Spleen (tissue), 11 donors: ENCODE measurements around the gene VANGL2. TPM values are rescaled to one million over a fixed set of nuclear protein-coding genes. Genes with fewer than 3 reads are reported as not detected.

Experiments used
- DNase-seq: peaks from one replicate; pipeline ENCODE4 v3.0.0-alpha.2; 2020
- H3K27ac ChIP-seq, 8 donors: fragments of 200-600 bp; sonication (generic) in 7 of 8; 1 replicate in 4 of 8; 2 replicates in 4 of 8; pipeline versions ENCODE4 v1.5.0 to v1.8.0; 2016 to 2021; ENCODE audit warnings: inconsistent platforms in 4 of 8, mild to moderate bottlenecking in 4 of 8, moderate library complexity in 1 of 8
- H3K27me3 ChIP-seq, 7 donors: fragments of 200-600 bp; sonication (generic) in 6 of 7; replicated peaks in 1 of 7; 1 replicate in 4 of 7; 2 replicates in 3 of 7; pipeline versions ENCODE4 v1.5.0 to v1.8.0; 2016 to 2021; ENCODE audit warnings: inconsistent platforms in 3 of 7, mild to moderate bottlenecking in 1 of 7
- H3K36me3 ChIP-seq, 6 donors: fragments of 200-600 bp; sonication (generic) in 5 of 6; 1 replicate in 4 of 6; 2 replicates in 2 of 6; pipeline versions ENCODE4 v1.5.0 to v1.8.0; 2016 to 2021; ENCODE audit warnings: inconsistent platforms in 2 of 6
- H3K4me1 ChIP-seq, 6 donors: fragments of 200-600 bp; sonication (generic) in 5 of 6; 1 replicate in 3 of 6; 2 replicates in 3 of 6; pipeline versions ENCODE4 v1.5.0 to v1.8.0; 2016 to 2021; ENCODE audit warnings: inconsistent platforms in 3 of 6
- H3K4me3 ChIP-seq, 8 donors: fragments of 200-600 bp; sonication (generic) in 7 of 8; 1 replicate in 4 of 8; 2 replicates in 4 of 8; pipeline versions ENCODE4 v1.5.0 to v1.8.0; 2016 to 2021; ENCODE audit warnings: inconsistent platforms in 4 of 8, mild to moderate bottlenecking in 4 of 8, moderate library complexity in 2 of 8
- H3K9me3 ChIP-seq, 8 donors: fragments of 200-600 bp; sonication (generic) in 7 of 8; 1 replicate in 4 of 8; 2 replicates in 4 of 8; pipeline versions ENCODE4 v1.5.0 to v1.8.0; 2016 to 2021; ENCODE audit warnings: inconsistent platforms in 4 of 8
- CTCF ChIP-seq, 11 experiments: fragments of 200-600 bp in 7 of 11; fragments of 450-650 bp in 4 of 11; sonication (generic) in 4 of 11; IDR thresholded peaks in 8 of 11; conservative IDR thresholded peaks in 3 of 11; 1 replicate in 7 of 11; 2 replicates in 4 of 11; pipeline versions ENCODE4 v1.4.0 to v1.8.0; 2016 to 2021; ENCODE audit warnings: antibody characterized with exemption in 11 of 11, inconsistent platforms in 4 of 11, mild to moderate bottlenecking in 1 of 11
- POLR2A ChIP-seq, 3 donors: fragments of 450-650 bp; IDR thresholded peaks; one replicate each; pipeline ENCODE4 v1.5.1; 2017; ENCODE audit warnings: antibody characterized with exemption in 3 of 3, mild to moderate bottlenecking in 1 of 3
- POLR2AphosphoS5 ChIP-seq, 3 donors: sonication (generic); formaldehyde crosslinking; IDR thresholded peaks; one replicate each; pipeline ENCODE4 v1.5.1; 2017; ENCODE audit warnings: antibody characterized with exemption in 3 of 3
- WGBS, 5 donors: extraction: QIAGEN DNeasy Blood & Tissue Kit in 3 of 5; methylation state at CpG; one replicate each; pipeline versions ENCODE4 v1.1.5 to v1.1.7; 2013 to 2018; 5-methylcytosine and 5-hydroxymethylcytosine counted together
- intact Hi-C: fragments of 100-400 bp; cut with DNase I; formaldehyde crosslinking; loops from one replicate; pipeline ENCODE4 v1.15.0; 2023; ENCODE audit warnings: low total_unique reads
- polyA plus RNA-seq, 3 donors: library from polyadenylated mRNA; stranded (reverse); fragments of 200-250 nt; gene quantifications; one replicate each; pipeline ENCODE4 v1.2.1, GENCODE V29; 2013
- total RNA-seq, 7 donors: library from RNA; depleted of rRNA in 3 of 7; stranded (reverse); fragments of >200 nt in 3 of 7; fragmentation: NEBNext Ultra II Directional in 4 of 7; extraction: Animal tissue kit (Norgen Biotek cat#: 25700) in 4 of 7; gene quantifications; one replicate each; pipeline versions ENCODE4 v1.1.0 to v1.2.1, GENCODE V29; 2016 to 2021
- donor health status: healthy with polysubstance abuse.
- donor health status: DM: no; HTN: no; CAD: no; lungs with moderate emphysema.
- donor health status: DM: no; HTN: no; CAD: no.
- donor health status: Bipolar disorder and iron deficiency.
- donor health status: healthy.
- donor health status: DM: no; HTN: no; CAD: no.
- donor health status: DM: yes; HTN: yes; CAD: no.

Gene VANGL2
- total and polyA plus RNA-seq, 10 donors = 0.65 to 7.7 (median 2.0) TPM

- H3K9me3 ChIP-seq = no peaks in the 10 kb centered on the region
- intact Hi-C loops = no loop called here
- no peak overlapping the region for H3K4me3 ChIP-seq
- DNase-seq = no peak
- 66 to 72% (median 71%) methylated on average over 7 of the region's 7 CpGs for WGBS, 5 donors
- no peaks in the 10 kb centered on the region for H3K36me3 ChIP-seq
- no peaks in the 10 kb centered on the region for H3K27me3 ChIP-seq
- H3K4me1 ChIP-seq = peaks cover 0 to 30% (median 4%) of the 10 kb centered on the region in 6 donors
- TF ChIP-seq POLR2AphosphoS5 (IDR thresholded peaks at IDR 0.05) (no peak), POLR2A (IDR thresholded peaks at IDR 0.05) (no peak), CTCF (IDR thresholded peaks at IDR 0.05 in 8 of 11, conservative IDR thresholded peaks at IDR 0.05 in 3 of 11) (no peak)
- no peak overlapping the region for H3K27ac ChIP-seq
Observed at GRCh38 chr1:160453443-160453842, 53.1 kb downstream of the VANGL2 start.

GRCh38 chr1:160454371-160455152 lies 54.2 kb downstream of the VANGL2 start:
- TF ChIP-seq CTCF (IDR thresholded peaks at IDR 0.05 in 8 of 11, conservative IDR thresholded peaks at IDR 0.05 in 3 of 11) (no peak), POLR2A (IDR thresholded peaks at IDR 0.05) (no peak), POLR2AphosphoS5 (IDR thresholded peaks at IDR 0.05) (no peak)
- DNase-seq = no peak
- intact Hi-C loops = no loop called here
- Histone ChIP-seq H3K4me3 (no peak overlapping the region), H3K36me3 (no peaks in the 10 kb centered on the region), H3K27me3 (no peaks in the 10 kb centered on the region), H3K27ac (no peak overlapping the region), H3K9me3 (no peaks in the 10 kb centered on the region), H3K4me1 (peaks cover 0 to 36% (median 4%) of the 10 kb centered on the region in 6 donors)
- 76 to 84% (median 81%) methylated on average over 6 of the region's 6 CpGs for WGBS, 5 donors

GRCh38 chr1:160455153-160455517 lies 54.8 kb downstream of the VANGL2 start:
- TF ChIP-seq POLR2AphosphoS5 (IDR thresholded peaks at IDR 0.05) (no peak), CTCF (IDR thresholded peaks at IDR 0.05 in 8 of 11, conservative IDR thresholded peaks at IDR 0.05 in 3 of 11) (no peak), POLR2A (IDR thresholded peaks at IDR 0.05) (no peak)
- DNase-seq = no peak
- WGBS, 5 donors = 50 to 65% (median 52%) methylated on average over 1 of the region's 1 CpG
- intact Hi-C loops = no loop called here
- Histone ChIP-seq H3K9me3 (no peaks in the 10 kb centered on the region), H3K36me3 (no peaks in the 10 kb centered on the region), H3K27me3 (no peaks in the 10 kb centered on the region), H3K27ac (no peak overlapping the region), H3K4me1 (peaks cover 0 to 42% (median 10%) of the 10 kb centered on the region in 6 donors), H3K4me3 (no peak overlapping the region)

GRCh38 chr1:160459056-160459455 lies 58.7 kb downstream of the VANGL2 start:
- no peaks in the 10 kb centered on the region for H3K27me3 ChIP-seq
- no peaks in the 10 kb centered on the region for H3K36me3 ChIP-seq
- peak overlapping the region in 1 of 8 donors; percentile 83 for H3K27ac ChIP-seq
- TF ChIP-seq POLR2A (IDR thresholded peaks at IDR 0.05) = no peak
- TF ChIP-seq CTCF (IDR thresholded peaks at IDR 0.05 in 8 of 11, conservative IDR thresholded peaks at IDR 0.05 in 3 of 11) = no peak
- no peak for TF ChIP-seq POLR2AphosphoS5 (IDR thresholded peaks at IDR 0.05)
- no peaks in the 10 kb centered on the region for H3K9me3 ChIP-seq
- no peak overlapping the region for H3K4me3 ChIP-seq
- intact Hi-C loops = no loop called here
- no peak for DNase-seq
- peaks cover 8 to 34% (median 16%) of the 10 kb centered on the region in 6 donors for H3K4me1 ChIP-seq
- WGBS, 5 donors = 43 to 93% (median 65%) methylated on average over 2 of the region's 2 CpGs
